HG03097 (cell line): ENCODE measurements around the gene KCNQ1.

Experiments
- ATAC-seq: cut with Tn5 transposase; IDR thresholded peaks from one replicate; pipeline ENCODE4 v1.9.1; 2021; ENCODE audit not compliant: unreplicated experiment, low FRiP score

KCNQ1 gene

GRCh38 chr11:2424811-2425495, 19.9 kb upstream of the KCNQ1 start:
- no peak for ATAC-seq

DNA sequence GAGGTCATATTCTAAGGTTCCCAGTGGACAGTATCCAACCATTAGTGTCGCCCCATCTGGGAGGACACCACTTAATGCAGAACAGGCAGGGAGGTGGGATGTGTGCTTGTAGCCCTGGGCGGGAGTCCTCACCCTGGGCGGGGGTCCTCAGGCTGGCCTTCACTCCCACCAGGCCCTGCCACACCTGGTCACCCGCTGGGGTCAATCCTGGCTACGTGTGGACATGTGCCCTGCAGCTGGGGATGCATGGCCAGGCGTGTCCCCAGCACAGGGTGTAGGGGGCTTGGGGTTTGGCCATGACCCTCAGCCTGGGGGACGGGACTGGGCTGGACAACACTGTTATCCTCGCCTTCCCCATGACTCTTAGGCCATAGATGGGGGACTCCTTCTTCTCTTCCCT, 19.3 kb upstream of the KCNQ1 start:
- no peak for ATAC-seq

GRCh38 chr11:2426221-2426620, 18.6 kb upstream of the KCNQ1 start:
- ATAC-seq: no peak

GRCh38 chr11:2426826-2427521, 17.8 kb upstream of the KCNQ1 start:
- no peak for ATAC-seq

DNA sequence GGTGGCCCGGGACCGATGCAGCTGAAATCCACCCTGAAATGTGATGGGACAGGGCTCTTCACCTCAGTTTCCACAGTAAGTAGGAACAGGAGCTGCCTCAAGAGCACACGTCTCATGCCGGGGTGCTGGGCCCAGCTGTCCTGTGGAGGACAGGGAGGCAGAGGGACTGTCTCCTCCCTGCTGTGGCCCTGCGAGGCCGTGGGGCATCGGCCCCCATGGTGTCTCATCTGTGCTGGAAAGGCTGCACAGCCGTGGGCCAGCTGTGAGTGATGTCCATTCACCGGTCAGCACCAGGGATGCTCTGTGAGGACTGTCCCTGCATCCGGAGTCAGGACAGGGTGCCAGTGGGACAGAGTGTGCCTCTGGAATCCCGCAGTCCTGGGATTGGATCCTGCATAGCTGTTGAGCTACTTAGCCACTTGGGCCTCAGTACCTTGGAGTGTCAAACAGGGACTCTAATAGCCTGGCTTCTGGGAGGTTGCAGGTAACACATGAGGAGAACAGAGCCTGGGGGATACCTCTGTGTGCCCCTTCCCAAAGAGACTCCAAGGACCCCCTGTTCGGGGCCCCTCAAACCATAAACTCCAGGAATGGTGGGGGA, 17.0 kb upstream of the KCNQ1 start:
- no peak for ATAC-seq

DNA sequence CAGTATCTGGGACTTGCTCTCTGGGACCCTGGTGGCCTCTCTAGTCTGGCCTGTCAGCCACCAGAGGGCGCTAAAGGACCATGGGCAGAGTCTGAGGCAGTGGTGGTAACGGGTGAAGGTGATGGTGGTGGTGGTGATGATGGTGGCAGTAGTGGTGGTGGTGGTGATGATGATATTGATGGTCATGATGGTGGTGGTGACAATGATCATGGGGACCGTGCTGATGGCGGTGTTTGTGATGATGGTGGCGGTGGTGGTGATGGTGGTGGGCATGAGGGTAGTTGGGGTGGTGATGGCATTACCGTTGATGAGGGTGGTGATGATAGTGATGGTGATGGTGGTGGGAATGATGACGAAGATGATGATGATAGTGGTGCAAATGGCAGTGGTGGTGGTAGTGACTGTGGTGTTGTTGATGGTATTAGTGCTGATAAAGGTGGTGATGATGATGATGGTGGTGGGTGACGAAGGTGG, 16.4 kb upstream of the KCNQ1 start:
- ATAC-seq: no peak

DNA sequence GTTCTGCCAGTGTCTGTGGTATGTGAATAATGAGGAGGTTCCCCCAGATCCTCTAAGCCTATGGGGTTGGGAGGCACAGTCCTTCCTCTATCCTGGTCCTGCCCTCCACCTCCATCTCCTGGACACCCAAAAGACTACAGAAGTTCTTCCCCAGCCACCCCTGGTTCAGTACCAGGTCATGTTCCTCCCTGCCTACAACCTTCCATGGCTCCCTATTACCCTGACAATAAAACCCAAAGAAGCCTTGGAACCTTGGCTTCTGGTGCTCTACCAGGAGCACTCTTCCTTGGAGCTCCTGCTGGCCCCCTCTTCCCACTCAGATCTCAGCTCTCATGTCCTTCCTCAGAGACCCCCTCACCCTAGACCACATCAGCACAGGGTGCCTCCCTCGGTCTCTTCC, 13.4 kb upstream of the KCNQ1 start:
- no peak for ATAC-seq

- ATAC-seq: no peak
These were observed 12.6 kb upstream of the KCNQ1 start for GRCh38 chr11:2432171-2432621.

DNA sequence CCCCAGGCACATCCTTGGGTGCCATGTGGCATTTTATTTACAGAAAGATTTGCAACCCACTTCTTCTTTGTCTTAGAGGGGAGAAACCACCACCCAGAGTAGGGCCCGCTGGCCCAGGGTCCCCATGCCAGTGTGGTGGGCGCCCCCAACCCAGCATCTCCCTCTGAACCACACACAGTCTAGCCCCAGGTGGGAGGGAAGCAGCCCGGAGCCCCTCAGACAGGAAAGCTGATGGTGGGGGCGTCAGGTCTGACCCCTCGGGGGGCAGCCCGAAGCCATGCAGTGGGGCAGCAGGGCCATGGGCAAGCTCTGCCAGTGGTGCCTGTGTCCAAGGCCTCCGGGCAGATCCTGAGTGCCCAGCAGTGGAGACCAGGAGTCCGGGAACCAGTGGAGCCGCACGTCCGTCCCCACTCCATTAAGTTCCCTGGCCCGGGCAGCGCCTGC, 12.2 kb upstream of the KCNQ1 start:
- ATAC-seq: no peak

DNA sequence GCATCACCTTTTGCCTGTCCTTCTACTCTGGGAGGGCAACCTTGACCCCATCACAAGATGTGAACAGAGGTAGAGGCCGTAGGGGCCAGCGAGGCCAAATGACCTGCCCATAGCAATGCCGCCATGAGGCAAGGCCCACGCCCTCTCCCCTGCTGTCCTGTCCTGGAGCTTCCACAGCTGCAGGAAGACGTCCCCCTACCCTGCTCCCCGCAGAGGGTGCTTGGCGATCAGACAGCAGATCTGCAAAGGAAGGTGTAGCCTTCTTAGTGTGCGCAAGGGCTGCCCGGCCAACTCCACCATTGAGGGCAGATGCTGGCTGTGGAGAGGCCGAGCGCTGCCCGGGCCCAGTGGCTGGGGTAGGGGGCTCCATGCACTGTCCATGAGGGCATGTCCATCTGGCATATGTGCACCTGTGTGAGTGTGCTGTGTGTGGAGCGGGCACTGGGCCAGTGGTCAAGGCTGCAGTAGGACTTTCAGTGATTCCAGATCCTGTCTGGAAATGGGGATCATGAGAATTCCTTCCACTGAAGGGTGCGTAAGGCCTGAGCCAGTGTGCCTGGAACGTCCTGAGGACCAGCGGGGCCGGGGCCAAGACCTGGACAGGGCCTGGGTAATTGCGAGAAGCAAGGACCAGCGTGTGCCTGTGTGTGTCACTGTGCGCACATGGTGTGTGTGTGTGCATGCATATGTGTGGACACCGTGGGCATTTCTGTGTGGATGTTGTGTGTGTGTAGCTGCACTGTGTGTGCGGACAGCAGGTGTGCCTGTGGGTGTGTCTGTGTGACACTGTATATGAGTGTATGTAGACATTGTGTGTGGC, 11.5 kb upstream of the KCNQ1 start:
- no peak for ATAC-seq

DNA sequence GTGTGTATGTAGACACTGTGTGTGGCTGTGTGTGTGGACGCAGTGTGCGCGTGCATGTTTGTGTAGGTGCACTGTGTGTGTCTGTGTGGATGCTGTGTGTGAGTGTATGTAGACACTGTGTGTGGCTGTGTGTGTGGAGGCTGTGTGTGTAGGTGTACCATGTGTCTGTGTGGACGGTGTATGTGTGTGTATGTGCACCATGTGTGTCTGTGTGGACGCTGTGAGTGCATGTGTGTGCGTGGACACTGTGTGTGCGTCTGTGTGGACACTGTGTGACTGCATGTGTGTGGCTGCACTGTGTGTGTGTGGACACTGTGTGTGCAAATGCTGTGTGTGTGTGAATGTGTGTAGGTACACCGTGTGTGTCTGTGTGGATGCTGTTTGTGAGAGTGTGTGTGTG, 10.8 kb upstream of the KCNQ1 start:
- no peak for ATAC-seq

DNA sequence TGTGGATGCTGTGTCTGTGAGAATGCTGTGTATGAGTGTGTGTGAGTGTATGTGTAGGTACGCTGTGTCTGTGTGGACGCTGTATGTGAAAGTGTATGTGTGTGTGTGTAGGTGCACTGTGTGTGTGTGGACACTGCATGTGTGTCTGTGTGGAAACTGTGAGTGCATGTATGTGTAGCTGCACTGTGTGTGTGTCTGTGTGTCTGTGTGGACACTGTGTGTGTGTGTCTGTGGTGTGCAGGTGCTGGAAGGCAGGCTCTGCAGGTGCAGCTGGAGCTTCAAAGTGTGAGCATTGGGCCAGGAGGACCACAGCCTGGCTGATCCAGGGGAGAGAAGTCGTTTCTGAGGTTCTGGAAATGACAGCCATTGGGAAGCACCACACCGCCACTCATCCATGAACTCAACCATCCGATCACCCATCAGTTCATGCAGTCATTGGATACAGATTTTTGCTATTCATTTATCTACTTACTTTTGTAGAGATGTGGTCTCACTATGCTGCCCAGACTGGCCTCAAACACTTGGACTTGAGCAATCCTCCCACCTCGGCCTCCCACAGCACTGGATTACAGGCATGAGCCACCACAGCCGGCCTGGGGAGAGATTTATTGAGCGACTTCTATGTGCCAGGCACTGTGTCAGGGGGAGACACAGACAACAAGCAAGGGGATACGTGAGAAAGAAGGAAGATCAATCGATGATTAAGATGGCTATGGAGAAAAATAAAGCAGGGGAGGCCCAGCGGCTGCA, 10.1 kb upstream of the KCNQ1 start:
- ATAC-seq: no peak

GRCh38 chr11:2435288-2436012, 9.4 kb upstream of the KCNQ1 start:
- ATAC-seq: no peak

DNA sequence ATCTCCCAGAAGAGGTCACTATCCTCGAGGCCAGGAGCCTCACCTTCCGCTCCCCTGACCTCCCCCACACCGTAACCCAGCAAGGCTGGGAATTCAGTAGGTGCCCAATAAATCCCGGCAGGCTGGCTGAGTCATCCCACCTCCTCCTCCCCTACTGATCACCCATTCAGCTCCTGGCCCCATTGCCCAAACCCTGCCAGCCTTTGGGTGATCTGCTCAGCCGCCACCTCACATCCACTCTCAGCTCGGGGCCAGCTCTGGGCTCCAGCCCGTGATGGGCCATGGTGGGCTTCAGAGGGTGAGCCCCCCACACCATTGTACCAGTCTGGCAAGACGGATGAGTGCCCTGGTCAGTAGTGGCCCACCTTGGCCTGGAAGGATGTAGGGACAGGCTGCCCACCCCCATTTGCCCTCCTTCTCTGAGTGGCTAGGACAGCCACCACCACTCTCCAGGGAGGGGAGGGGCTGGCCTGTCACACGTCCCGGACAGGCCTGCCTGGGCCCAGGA, 8.7 kb upstream of the KCNQ1 start:
- ATAC-seq: no peak

- ATAC-seq: no peak
These were observed 8.2 kb upstream of the KCNQ1 start for GRCh38 chr11:2436521-2437031.

GRCh38 chr11:2437516-2437915, 7.3 kb upstream of the KCNQ1 start:
- ATAC-seq: no peak

DNA sequence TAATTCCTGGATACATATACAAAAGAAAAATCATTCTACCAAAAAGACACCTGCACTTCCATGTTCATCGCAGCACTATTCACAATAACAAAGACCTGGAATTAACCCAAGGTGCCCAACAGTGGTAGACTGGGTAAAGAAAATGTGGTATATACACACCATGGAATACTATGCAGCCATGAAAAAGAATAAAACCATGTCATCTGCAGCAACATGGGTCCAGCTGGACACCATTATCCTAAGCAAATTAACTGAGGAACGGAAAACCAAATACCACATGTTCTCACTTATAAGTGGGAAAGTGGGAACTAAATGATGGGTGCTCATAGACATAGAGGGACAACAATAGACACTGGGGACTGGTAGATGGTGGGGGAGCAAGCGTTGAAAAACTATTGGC, 5.0 kb upstream of the KCNQ1 start:
- no peak for ATAC-seq

GRCh38 chr11:2440646-2441045, 4.2 kb upstream of the KCNQ1 start:
- ATAC-seq: no peak

DNA sequence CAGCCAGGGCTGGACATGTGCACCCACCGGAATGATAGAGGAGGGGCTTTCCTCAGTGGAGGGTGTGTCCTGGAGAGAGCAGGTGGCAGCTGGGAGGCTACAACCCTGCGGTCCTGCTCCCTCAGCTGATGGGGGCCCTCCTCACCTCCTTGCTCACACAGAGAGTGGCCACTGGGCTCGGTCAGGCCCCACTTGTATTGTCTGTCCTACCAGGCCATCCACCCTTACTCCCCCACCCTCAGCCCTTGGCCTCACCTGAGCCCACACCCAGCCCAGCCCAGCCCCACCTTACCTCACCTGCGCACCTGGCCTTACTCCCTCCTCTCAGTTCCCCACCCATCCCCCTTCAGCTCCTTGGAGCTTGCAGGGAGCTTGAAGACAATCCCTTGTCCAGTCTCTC, 3.6 kb upstream of the KCNQ1 start:
- ATAC-seq: no peak
